ENCODE data around the gene PHACTR1. TPM values are rescaled to one million over a fixed set of nuclear protein-coding genes. Genes with fewer than 3 reads are reported as not detected.

Gene PHACTR1
- polyA plus RNA-seq, 1 experiment: not detected

- Histone ChIP-seq H3K4me3 (ENCODE audit: low read depth, low read length) (no peak overlapping the region), H3K27me3 (ENCODE audit: control insufficient read depth, insufficient read depth, low read length) (peaks cover 3% of the 10 kb centered on the region), H3K27ac (ENCODE audit: low read depth, low read length) (no peak overlapping the region), H3K9me3 (ENCODE audit: control insufficient read depth, insufficient read depth, low read length) (no peaks in the 10 kb centered on the region)
- ChIA-PET POLR2A (no interaction called here), CTCF (no interaction called here)
- DNase-seq (ENCODE audit: low read depth, low spot score): no peak
- TF ChIP-seq CTCF (IDR thresholded peaks at IDR 0.05; ENCODE audit: low read depth, low read length): no peak
Measured at GRCh38 chr6:13216236-13217014, 499.9 kb downstream of the PHACTR1 start.

GRCh38 chr6:13217206-13217905 lies 500.8 kb downstream of the PHACTR1 start:
- Histone ChIP-seq H3K27ac (ENCODE audit: low read depth, low read length) (no peak overlapping the region), H3K4me3 (ENCODE audit: low read depth, low read length) (no peak overlapping the region), H3K9me3 (ENCODE audit: control insufficient read depth, insufficient read depth, low read length) (no peaks in the 10 kb centered on the region), H3K27me3 (ENCODE audit: control insufficient read depth, insufficient read depth, low read length) (peaks cover 3% of the 10 kb centered on the region)
- TF ChIP-seq CTCF (IDR thresholded peaks at IDR 0.05; ENCODE audit: low read depth, low read length): no peak
- DNase-seq (ENCODE audit: low read depth, low spot score): no peak
- ChIA-PET POLR2A (no interaction called here), CTCF (no interaction called here)

GRCh38 chr6:13220266-13220665 lies 503.7 kb downstream of the PHACTR1 start:
- ChIA-PET POLR2A (no interaction called here), CTCF (no interaction called here)
- H3K27me3 ChIP-seq (ENCODE audit: control insufficient read depth, insufficient read depth, low read length): peaks cover 3% of the 10 kb centered on the region
- no peak for TF ChIP-seq CTCF (IDR thresholded peaks at IDR 0.05; ENCODE audit: low read depth, low read length)
- no peak overlapping the region for H3K4me3 ChIP-seq (ENCODE audit: low read depth, low read length)
- H3K9me3 ChIP-seq (ENCODE audit: control insufficient read depth, insufficient read depth, low read length): no peaks in the 10 kb centered on the region
- DNase-seq (ENCODE audit: low read depth, low spot score): no peak
- no peak overlapping the region for H3K27ac ChIP-seq (ENCODE audit: low read depth, low read length)

GRCh38 chr6:13222048-13222447 lies 505.5 kb downstream of the PHACTR1 start:
- POLR2A ChIA-PET: no interaction called here

More at GRCh38 chr6:13222048-13222447, 505.5 kb downstream of the PHACTR1 start:
- no peaks in the 10 kb centered on the region for H3K9me3 ChIP-seq (ENCODE audit: control insufficient read depth, insufficient read depth, low read length)
- no peak overlapping the region for H3K4me3 ChIP-seq (ENCODE audit: low read depth, low read length)
- no peak for TF ChIP-seq CTCF (IDR thresholded peaks at IDR 0.05; ENCODE audit: low read depth, low read length)
- DNase-seq (ENCODE audit: low read depth, low spot score): no peak
- H3K27me3 ChIP-seq (ENCODE audit: control insufficient read depth, insufficient read depth, low read length): no peaks in the 10 kb centered on the region
- H3K27ac ChIP-seq (ENCODE audit: low read depth, low read length): no peak overlapping the region
- CTCF ChIA-PET: no interaction called here
